Activated CD8-positive, alpha-beta memory T cell treated with anti-CD3 and anti-CD28 coated beads for 36 hours (primary cell): ENCODE measurements around the gene SCN7A. TPM values are rescaled to one million over a fixed set of nuclear protein-coding genes. Genes with fewer than 3 reads are reported as not detected.
"Not testable (repeated sequence)": the region's sequence is repeated elsewhere in the genome, so short reads cannot be mapped to it uniquely, and the experiment has no call there.

ENCODE experiments used
- CTCF ChIA-PET: fragments of 350-600 bp; sonication (Branson Sonifier 250); formaldehyde crosslinking; loops from one replicate; lab custom pipeline; 2021; ENCODE audit warnings: antibody characterized with exemption; lab: Charles Lee
- POLR2A ChIA-PET: fragments of 350-600 bp; sonication (Branson Sonifier 250); formaldehyde crosslinking; loops from one replicate; lab custom pipeline; 2021; ENCODE audit warnings: antibody characterized with exemption; lab: Charles Lee
- total RNA-seq, 2 experiments: library from RNA; stranded (reverse); gene quantifications; one replicate each; pipeline ENCODE4 v1.2.3, GENCODE V29; 2021

SCN7A gene
- total RNA-seq, 2 experiments from 2014 or later, result not detected

GRCh38 chr2:166365239-166365638 is 128.8 kb downstream of the SCN7A start:
- ChIA-PET POLR2A (no interaction called here), CTCF (no interaction called here)

GRCh38 chr2:166364476-166365161 is 129.4 kb downstream of the SCN7A start:
- ChIA-PET CTCF (no interaction called here), POLR2A (no interaction called here)

- POLR2A ChIA-PET, result no interaction called here
- CTCF ChIA-PET, result no interaction called here
Observed at GRCh38 chr2:166361351-166362153, 132.5 kb downstream of the SCN7A start.

GRCh38 chr2:166360906-166361305 is 133.1 kb downstream of the SCN7A start:
- POLR2A ChIA-PET, result no interaction called here
- CTCF ChIA-PET, result no interaction called here

- CTCF ChIA-PET, result no interaction called here
- POLR2A ChIA-PET, result no interaction called here
Observed at GRCh38 chr2:166360426-166360825, 133.6 kb downstream of the SCN7A start.

- CTCF ChIA-PET, POLR2A ChIA-PET: not testable (repeated sequence)
Observed at GRCh38 chr2:166357950-166358321, 136.1 kb downstream of the SCN7A start.

GRCh38 chr2:166357068-166357949 is 136.7 kb downstream of the SCN7A start:
- CTCF ChIA-PET, result no interaction called here
- POLR2A ChIA-PET, result no interaction called here

Other genes starting within 250 kb of the SCN7A start
- not detected for gene SCN9A, start 118.3 kb downstream of the SCN7A start, total RNA-seq